ENCODE results near the gene MAFF.

Gene MAFF

GRCh38 chr22:38248280-38248679 lies 46.5 kb downstream of the MAFF start:
- no peak for DNase-seq (ENCODE audit: low read depth)

- no peak for DNase-seq (ENCODE audit: low read depth)
Observed at GRCh38 chr22:38249301-38249700, 47.5 kb downstream of the MAFF start.

- DNase-seq (ENCODE audit: low read depth): no peak
Observed at GRCh38 chr22:38249803-38250642, 48.2 kb downstream of the MAFF start.

DNA sequence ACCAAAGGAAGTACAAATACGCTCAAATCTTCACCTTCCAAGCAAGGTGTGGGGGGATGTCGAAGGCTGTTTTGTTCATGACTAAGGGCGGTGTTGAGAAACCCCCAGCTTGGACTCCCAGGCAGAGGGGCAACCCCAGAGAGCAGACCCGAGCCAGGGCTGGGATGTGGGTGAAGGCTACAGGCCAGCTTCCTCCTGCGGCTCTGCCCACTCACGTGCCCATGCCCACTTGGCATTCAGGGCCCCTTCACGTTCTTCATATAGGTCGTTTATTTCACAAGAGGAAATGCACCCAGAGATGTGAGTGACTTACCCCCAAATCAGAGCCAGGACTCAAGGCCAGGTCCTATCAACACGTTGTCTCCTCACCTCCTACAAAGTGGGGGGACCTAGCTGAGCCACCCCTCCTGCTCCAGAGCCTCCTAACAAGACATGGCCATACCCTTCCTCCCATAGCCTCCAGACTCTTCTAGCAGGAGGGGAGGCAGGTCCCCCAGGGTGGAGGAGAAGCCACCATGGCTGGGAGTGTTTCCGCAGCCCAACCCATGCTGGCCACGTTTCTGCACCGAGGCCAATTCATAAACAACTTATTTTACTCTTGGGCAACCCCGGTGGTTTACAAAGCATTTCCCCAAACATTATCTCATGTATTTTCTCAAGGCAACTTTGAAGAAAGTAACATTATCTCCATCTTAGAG lies 49.0 kb downstream of the MAFF start:
- DNase-seq (ENCODE audit: low read depth): no peak

GRCh38 chr22:38251341-38251692 lies 49.5 kb downstream of the MAFF start:
- no peak for DNase-seq (ENCODE audit: low read depth)

DNA sequence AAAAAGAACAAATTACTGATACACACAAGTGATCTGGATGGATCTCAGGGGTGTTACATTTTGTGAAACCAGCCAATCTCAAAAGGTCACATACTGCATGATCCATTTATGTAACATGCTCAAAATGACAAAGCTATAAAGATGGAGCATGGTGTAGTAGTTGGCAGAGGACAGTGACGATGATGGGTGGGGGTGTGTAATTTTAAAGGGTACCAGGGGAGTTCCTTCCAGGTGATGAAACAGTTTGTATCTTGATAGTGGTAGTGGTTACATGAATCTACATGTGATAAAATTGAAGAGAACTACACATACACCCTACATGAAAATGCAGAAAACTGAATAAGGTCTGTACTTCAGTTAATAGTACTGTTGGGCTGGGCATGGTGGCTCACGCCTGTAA lies 53.9 kb downstream of the MAFF start:
- DNase-seq (ENCODE audit: low read depth): no peak

- DNase-seq (ENCODE audit: low read depth): no peak
Observed at GRCh38 chr22:38257181-38257580, 55.4 kb downstream of the MAFF start.

- DNase-seq (ENCODE audit: low read depth): no peak
Observed at GRCh38 chr22:38257650-38258250, 56.0 kb downstream of the MAFF start.

GRCh38 chr22:38258895-38259294 lies 57.1 kb downstream of the MAFF start:
- DNase-seq (ENCODE audit: low read depth): no peak

DNA sequence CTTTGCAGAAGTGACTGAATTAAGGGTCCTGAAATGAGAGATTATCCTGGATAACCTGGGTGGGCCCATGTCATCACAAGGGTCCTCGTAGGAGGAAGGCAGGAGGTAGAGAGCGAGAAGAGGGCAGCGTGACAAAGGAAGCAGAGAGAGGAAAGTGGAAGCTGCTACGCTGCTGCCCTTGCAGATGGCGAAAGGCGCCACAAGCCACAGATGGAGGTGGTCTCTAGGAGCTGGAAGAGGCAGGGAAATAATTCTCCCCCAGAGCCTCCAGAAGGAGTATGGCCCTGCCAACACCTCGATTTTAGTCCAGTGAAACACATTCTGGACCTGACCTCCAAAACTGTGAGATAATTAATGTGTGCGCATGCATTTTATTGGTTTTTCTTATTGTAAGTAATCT lies 57.6 kb downstream of the MAFF start:
- no peak for DNase-seq (ENCODE audit: low read depth)

- no peak for DNase-seq (ENCODE audit: low read depth)
Observed at GRCh38 chr22:38260761-38261681, 59.2 kb downstream of the MAFF start.

DNA sequence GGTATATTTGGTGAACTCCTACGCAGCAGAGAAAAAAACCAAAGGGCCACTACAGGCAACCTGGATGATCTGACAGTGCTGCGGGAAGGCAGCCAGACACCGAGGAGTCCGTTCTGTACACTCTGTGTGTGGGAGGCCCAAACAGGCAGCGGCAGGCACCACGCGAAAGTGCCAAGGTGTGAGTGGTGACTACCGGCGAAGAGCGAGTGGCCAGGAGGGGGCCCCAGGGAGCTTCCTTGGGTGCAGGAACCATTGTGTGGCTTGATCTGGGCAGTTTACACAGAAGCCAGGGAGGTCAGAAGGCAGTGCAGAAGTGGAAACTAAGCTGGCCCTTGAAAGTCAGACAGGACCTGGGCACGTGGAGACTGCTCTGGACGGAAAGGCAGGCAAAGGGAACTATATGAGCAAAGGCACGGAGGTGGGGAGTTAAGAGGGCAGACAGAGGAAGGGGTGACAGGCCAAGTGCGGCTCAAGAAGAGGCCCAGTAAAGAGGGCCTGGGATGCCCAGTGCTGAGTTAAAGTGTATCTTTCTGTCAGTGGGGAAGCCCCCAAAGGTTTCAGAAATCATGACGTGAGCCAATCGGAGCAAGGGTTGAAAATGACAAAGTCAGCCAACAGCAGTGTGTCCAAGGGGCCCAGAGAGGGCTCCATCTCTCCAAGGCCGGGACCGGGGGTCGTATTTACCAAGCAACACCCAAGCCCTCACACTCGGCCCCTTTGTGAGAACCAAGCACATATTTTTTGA lies 60.4 kb downstream of the MAFF start:
- peak; percentile 24 for DNase-seq (ENCODE audit: low read depth)

DNA sequence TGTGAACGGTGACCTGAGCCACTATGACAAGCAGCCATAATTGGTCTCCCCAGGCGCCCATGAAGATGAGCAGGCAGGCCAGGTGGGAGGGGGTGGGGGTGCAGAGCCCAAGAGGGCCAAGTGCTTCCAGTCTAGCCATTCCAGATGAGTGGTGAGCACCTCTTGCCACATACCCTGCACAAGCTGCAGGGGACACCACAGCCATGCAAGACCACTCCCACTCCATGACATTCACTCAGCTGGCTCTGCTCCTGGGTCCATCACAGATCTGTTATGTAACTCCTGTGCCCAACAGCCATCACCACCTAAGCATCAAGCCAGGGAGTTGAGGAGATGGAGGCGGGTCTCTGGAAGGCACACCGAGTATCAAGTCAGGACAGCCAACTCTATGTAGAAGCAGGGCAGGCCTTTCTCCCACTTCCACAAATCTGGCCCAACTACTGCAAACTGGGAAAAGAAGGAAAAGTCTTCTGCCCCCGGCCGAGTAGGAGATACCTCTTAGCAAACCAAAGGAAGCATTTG lies 62.6 kb downstream of the MAFF start:
- DNase-seq (ENCODE audit: low read depth): no peak
